AG04449 (cell line): Measurements from ENCODE around the gene UBL4A.

Experiments used
- CTCF ChIA-PET: fragments of 350-600 bp; formaldehyde crosslinking; extraction: SDS; loops from one replicate; lab custom pipeline; 2021; ENCODE audit warnings: antibody characterized with exemption; lab: Yijun Ruan, JAX
- POLR2A ChIA-PET: fragments of 400-600, 350-600 bp; formaldehyde crosslinking; extraction: SDS; loops from one replicate; lab custom pipeline; 2020; ENCODE audit warnings: antibody characterized with exemption, inconsistent platforms; lab: Yijun Ruan, JAX
- DNase-seq: peaks from one replicate; pipeline ENCODE4 v3.0.0-alpha.2; 2010; ENCODE audit warnings: low read depth, low spot score
- H3K4me3 ChIP-seq: 2 replicates; pipeline ENCODE4 v1.5.1; 2011; ENCODE audit warnings: low read depth, mild to moderate bottlenecking, control low read depth, low read length
- TF ChIP-seq, protein P1 (sequence below): IDR thresholded peaks from one replicate; pipeline ENCODE4 v1.5.1; 2011; ENCODE audit warnings: mild to moderate bottlenecking, moderate library complexity, low read length, control low read depth, inconsistent platforms; ENCODE audit not compliant: insufficient read depth; ENCODE audit errors: missing control alignments

UBL4A gene

DNA sequence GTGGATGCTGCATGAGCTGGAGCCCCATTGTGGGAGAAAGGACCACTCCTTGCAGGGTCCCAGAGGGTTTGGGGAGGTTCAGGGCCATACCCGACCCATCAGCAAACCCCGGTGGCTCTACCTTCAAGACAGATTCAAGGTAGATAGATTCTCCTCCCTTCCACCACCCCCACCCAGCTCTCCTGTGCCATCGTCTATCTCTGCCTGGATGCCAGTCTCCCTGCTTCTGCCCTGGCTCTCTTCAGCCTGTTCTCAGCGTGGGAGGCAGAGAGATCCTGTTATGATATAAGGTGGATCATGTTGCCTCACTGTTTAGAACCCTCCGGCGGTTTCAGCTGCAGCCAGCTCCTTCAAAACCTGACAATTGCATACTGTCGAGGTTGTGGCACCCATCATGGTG, 12.7 kb downstream of the UBL4A start:
- DNase-seq = no peak
- H3K4me3 ChIP-seq = no peak overlapping the region
- ChIA-PET CTCF (no interaction called here), POLR2A (interaction anchor here (1.2 kb wide), 1 partner anchor 11 kb away, joined by 3 read pairs; no protein-coding TSS in a partner anchor)
- TF ChIP-seq, protein P1, sequence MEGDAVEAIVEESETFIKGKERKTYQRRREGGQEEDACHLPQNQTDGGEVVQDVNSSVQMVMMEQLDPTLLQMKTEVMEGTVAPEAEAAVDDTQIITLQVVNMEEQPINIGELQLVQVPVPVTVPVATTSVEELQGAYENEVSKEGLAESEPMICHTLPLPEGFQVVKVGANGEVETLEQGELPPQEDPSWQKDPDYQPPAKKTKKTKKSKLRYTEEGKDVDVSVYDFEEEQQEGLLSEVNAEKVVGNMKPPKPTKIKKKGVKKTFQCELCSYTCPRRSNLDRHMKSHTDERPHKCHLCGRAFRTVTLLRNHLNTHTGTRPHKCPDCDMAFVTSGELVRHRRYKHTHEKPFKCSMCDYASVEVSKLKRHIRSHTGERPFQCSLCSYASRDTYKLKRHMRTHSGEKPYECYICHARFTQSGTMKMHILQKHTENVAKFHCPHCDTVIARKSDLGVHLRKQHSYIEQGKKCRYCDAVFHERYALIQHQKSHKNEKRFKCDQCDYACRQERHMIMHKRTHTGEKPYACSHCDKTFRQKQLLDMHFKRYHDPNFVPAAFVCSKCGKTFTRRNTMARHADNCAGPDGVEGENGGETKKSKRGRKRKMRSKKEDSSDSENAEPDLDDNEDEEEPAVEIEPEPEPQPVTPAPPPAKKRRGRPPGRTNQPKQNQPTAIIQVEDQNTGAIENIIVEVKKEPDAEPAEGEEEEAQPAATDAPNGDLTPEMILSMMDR = no peak

DNA sequence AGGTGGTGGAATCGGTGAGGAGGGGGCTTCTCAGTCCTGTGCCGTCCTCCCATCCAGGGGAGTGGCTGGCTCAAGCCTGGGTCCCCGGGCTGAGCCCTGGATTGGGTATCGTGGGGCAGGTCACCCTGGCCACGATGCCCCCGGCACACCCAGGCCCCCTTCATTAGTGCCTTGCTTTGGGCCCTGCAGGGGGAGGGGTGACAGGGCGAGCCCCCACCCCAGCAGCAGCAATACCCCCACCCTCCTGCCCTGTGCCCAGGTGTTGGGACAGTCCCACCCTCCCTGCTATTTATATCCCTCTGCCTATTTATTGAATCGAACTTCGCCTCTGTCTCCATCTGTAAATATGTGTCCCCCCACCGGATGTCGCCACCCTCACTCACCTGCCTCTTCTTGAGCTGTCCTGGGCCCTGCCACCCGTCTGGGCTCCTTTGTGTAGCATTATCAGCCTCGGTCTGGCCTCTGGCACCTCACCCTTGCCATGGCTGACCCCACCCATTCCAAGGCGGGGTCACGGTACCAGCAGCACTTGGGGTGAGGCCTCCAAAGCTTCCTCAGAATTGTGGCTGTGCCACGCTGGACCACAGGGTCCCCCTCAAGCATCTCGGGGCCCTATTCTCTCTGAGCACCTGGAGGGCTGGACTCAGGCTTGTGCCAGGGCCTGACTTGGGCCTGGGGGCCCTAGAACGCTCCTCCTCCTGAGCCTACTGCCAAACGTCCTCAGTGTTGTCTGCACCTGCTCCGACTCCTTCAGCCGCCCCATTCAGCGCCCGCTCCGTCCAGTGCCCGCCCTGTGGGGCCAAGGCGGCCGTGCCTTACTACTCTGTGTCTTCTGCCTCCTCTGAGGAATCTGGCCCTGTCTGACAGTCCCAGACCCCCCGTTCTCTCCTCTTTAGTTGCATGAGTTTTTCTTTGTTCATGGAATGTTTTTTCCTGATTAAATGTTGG, 13.5 kb downstream of the UBL4A start:
- POLR2A ChIA-PET = interaction anchor here (1.2 kb wide), 2 partner anchors 9 to 12 kb away, joined by 3 read pairs; no protein-coding TSS in a partner anchor
- no peak overlapping the region for H3K4me3 ChIP-seq
- no peak for DNase-seq
- TF ChIP-seq, protein P1 = no peak
- CTCF ChIA-PET = no interaction called here

DNA sequence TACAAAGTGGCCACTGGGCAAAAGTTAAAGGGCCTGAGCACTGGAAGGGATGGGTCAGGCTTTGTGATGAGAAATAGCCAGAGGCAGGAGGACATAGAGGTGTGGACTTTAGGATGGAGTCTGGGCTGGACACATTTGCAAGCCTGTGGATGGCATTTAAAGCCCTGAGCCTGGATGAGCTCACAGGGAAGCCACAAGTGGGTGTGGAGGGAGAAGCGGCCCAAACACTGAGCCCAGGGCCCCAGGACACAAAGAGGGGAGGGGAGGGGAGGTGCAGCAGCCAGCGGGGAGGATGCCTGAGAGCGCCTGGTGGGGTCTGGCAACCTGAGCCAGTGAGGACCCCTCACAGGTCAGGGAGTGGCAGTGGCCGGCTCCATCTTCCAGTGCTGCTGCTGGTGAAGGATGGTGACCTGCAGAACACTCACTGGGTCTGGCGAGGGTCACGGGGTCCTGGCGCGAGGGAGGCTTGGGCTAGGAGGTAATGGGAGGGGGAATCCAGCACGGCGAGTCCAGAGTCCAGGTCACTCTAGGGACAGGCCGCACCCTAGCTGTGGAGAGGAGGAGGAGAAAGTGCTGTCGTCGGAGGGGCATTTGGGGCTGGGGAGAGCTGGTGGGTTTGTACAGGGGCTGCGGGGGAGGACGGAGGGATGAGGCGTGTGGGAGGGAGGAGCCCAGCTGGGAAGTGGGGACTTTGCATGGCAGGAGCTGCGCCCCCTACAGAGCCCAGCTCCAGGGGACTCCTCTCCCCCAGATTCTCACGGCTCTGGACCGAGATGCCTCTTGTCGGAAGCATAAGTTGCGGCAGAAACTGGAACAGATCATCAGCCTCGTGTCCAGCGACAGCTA, 14.4 kb downstream of the UBL4A start:
- POLR2A ChIA-PET = interaction anchor here (1.2 kb wide), 1 partner anchor 8 kb away, joined by 3 read pairs; no protein-coding TSS in a partner anchor
- H3K4me3 ChIP-seq = no peak overlapping the region
- CTCF ChIA-PET = no interaction called here
- no peak for DNase-seq
- TF ChIP-seq, protein P1 = no peak

DNA sequence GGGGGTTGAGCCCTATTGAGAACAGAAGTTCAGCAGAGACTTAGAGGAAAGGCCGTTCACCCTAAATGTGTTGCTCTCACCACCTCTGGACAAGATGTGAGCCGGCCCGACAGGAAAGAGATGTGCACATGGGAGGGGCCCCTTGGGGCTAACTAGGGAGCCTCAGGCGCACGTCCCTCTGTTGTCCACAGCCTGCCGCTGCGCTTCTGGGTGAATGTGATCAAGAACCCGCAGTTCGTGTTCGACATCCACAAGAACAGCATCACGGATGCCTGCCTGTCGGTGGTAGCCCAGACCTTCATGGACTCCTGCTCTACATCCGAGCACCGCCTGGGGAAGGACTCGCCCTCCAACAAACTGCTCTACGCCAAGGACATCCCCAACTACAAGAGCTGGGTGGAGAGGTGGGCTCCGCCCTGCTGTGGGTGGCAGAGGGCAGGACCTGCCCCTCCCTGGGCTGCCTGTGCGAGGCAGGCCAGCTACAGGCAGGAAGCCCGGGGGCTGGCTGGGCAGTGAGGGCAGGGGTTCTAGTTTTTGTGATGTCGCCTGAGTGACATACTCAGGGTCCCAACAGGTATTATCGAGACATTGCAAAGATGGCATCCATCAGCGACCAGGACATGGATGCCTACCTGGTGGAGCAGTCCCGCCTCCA, 15.4 kb downstream of the UBL4A start:
- TF ChIP-seq, protein P1 = no peak

DNA sequence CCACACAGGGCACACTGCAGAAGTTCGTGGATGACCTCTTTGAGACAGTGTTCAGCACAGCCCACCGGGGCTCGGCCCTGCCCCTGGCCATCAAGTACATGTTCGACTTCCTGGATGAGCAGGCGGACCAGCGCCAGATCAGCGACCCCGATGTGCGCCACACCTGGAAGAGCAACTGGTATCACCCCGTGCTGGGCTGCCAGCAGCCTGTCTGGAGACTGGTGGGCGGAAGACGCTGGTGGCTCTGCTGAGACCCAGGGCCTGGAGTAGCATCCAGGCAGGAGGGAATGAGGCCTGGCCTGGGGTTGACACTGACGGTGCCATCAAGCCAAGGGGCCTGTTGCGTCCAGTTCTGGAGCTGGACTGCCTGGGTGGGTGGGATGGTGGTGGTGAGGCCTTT, 16.0 kb downstream of the UBL4A start:
- TF ChIP-seq, protein P1 = no peak
- POLR2A ChIA-PET = no interaction called here
- CTCF ChIA-PET = no interaction called here
- no peak overlapping the region for H3K4me3 ChIP-seq
- DNase-seq = no peak

More for the DNA sequence above, 15.4 kb downstream of the UBL4A start:
- H3K4me3 ChIP-seq = no peak overlapping the region
- DNase-seq = no peak
- ChIA-PET POLR2A (no interaction called here), CTCF (no interaction called here)

DNA sequence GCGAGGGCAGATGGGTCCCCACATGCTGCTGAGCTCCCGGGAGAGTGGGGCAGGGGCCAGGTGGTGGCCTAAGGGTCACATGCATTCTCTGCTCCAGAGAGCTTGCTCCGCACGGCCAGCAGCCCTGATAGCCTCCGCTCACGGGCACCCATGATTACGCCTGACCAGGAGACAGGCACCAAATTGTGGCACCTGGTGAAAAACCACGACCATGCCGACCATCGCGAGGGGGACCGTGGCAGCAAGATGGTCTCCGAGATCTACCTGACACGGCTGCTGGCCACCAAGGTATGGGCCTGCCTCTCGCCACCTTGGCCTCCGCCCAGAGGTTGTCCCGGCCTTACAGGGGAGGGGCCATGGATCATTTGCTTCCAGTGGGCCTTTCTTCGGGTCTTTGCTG, 16.5 kb downstream of the UBL4A start:
- CTCF ChIA-PET = no interaction called here
- DNase-seq = no peak
- POLR2A ChIA-PET = no interaction called here
- H3K4me3 ChIP-seq = no peak overlapping the region
- TF ChIP-seq, protein P1 = no peak
